ENCODE results near the gene NOBOX. TPM values are rescaled to one million over a fixed set of nuclear protein-coding genes. Genes with fewer than 3 reads are reported as not detected.
"Not testable (repeated sequence)": the region's sequence is repeated elsewhere in the genome, so short reads cannot be mapped to it uniquely, and the experiment has no call there.

The NOBOX gene
- total RNA-seq, 3 donors from 2014 or later (not counting 1 experiment from before 2014, with no cell fraction given): not detected

GRCh38 chr7:144438759-144439158 is 35.3 kb upstream of the NOBOX start:
- no peak overlapping the region for H3K4me3 Mint-ChIP-seq
- Histone ChIP-seq H3K4me1 (ENCODE audit: control insufficient read depth, insufficient read depth, low read length) (no peaks in the 10 kb centered on the region), H3K9me3 (ENCODE audit: control insufficient read depth, insufficient read depth, low read length) (no peaks in the 10 kb centered on the region), H3K36me3 (ENCODE audit: control insufficient read depth, insufficient read depth, low read length) (no peaks in the 10 kb centered on the region), H3K27me3 (ENCODE audit: control insufficient read depth, insufficient read depth, low read length) (no peaks in the 10 kb centered on the region), H3K4me3 (ENCODE audit: low read length) (no peak overlapping the region), H3K27ac (ENCODE audit: low read length) (no peak overlapping the region)
- no peak overlapping the region for H3K27ac Mint-ChIP-seq
- no peak for TF ChIP-seq CTCF (IDR thresholded peaks at IDR 0.05)
- no peaks in the 10 kb centered on the region for H3K9me3 Mint-ChIP-seq
- WGBS (ENCODE audit: insufficient coverage): 90% methylated on average over 3 of the region's 3 CpGs
- DNase-seq (no peak), ATAC-seq (no peak)
- no peaks in the 10 kb centered on the region for H3K36me3 Mint-ChIP-seq
- intact Hi-C loops (cut with micrococcal nuclease): no loop called here
- no peaks in the 10 kb centered on the region for H3K4me1 Mint-ChIP-seq
- no peaks in the 10 kb centered on the region for H3K27me3 Mint-ChIP-seq (ENCODE audit: low read depth in 2 of 2)

GRCh38 chr7:144437370-144438191 is 34.1 kb upstream of the NOBOX start:
- peak; percentile 9 for TF ChIP-seq CTCF (IDR thresholded peaks at IDR 0.05)
- Mint-ChIP-seq H3K36me3 (no peaks in the 10 kb centered on the region), H3K4me1 (no peaks in the 10 kb centered on the region), H3K27me3 (ENCODE audit: low read depth in 2 of 2) (peaks cover 0 to 9% of the 10 kb centered on the region in 2 donors), H3K4me3 (no peak overlapping the region), H3K27ac (no peak overlapping the region), H3K9me3 (no peaks in the 10 kb centered on the region)
- Histone ChIP-seq H3K4me3 (ENCODE audit: low read length) (no peak overlapping the region), H3K9me3 (ENCODE audit: control insufficient read depth, insufficient read depth, low read length) (no peaks in the 10 kb centered on the region), H3K27ac (ENCODE audit: low read length) (no peak overlapping the region), H3K36me3 (ENCODE audit: control insufficient read depth, insufficient read depth, low read length) (no peaks in the 10 kb centered on the region), H3K27me3 (ENCODE audit: control insufficient read depth, insufficient read depth, low read length) (no peaks in the 10 kb centered on the region), H3K4me1 (ENCODE audit: control insufficient read depth, insufficient read depth, low read length) (no peaks in the 10 kb centered on the region)
- DNase-seq (peak in 1 of 2 donors; percentile 67), ATAC-seq (no peak)
- WGBS (ENCODE audit: insufficient coverage): 89% methylated on average over 4 of the region's 4 CpGs
- intact Hi-C loops (cut with micrococcal nuclease): no loop called here

- peaks cover 0 to 9% of the 10 kb centered on the region in 2 donors for H3K27me3 Mint-ChIP-seq (ENCODE audit: low read depth in 2 of 2)
- Histone ChIP-seq H3K27ac (ENCODE audit: low read length) (no peak overlapping the region), H3K4me1 (ENCODE audit: control insufficient read depth, insufficient read depth, low read length) (no peaks in the 10 kb centered on the region), H3K27me3 (ENCODE audit: control insufficient read depth, insufficient read depth, low read length) (no peaks in the 10 kb centered on the region), H3K9me3 (ENCODE audit: control insufficient read depth, insufficient read depth, low read length) (no peaks in the 10 kb centered on the region), H3K4me3 (ENCODE audit: low read length) (no peak overlapping the region), H3K36me3 (ENCODE audit: control insufficient read depth, insufficient read depth, low read length) (no peaks in the 10 kb centered on the region)
- intact Hi-C loops (cut with micrococcal nuclease): no loop called here
- no peaks in the 10 kb centered on the region for H3K4me1 Mint-ChIP-seq
- WGBS (ENCODE audit: insufficient coverage): 88% methylated on average over 8 of the region's 9 CpGs
- DNase-seq (no peak), ATAC-seq (no peak)
- H3K27ac Mint-ChIP-seq: no peak overlapping the region
- no peak for TF ChIP-seq CTCF (IDR thresholded peaks at IDR 0.05)
- H3K4me3 Mint-ChIP-seq: no peak overlapping the region
- no peaks in the 10 kb centered on the region for H3K36me3 Mint-ChIP-seq
- H3K9me3 Mint-ChIP-seq: no peaks in the 10 kb centered on the region
These were observed 33.0 kb upstream of the NOBOX start for GRCh38 chr7:144436500-144436899.

- TF ChIP-seq CTCF (IDR thresholded peaks at IDR 0.05): no peak
- no peak overlapping the region for H3K4me3 ChIP-seq (ENCODE audit: low read length)
- WGBS (ENCODE audit: insufficient coverage): 100% methylated on average over 1 of the region's 2 CpGs
- H3K27me3 ChIP-seq (ENCODE audit: control insufficient read depth, insufficient read depth, low read length): no peaks in the 10 kb centered on the region
- ATAC-seq: no peak
- H3K9me3 Mint-ChIP-seq: peaks cover 4 to 11% of the 10 kb centered on the region in 2 donors
- peaks cover 9% of the 10 kb centered on the region for H3K9me3 ChIP-seq (ENCODE audit: control insufficient read depth, insufficient read depth, low read length)
- H3K36me3 Mint-ChIP-seq: no peaks in the 10 kb centered on the region
- intact Hi-C loops (cut with micrococcal nuclease): no loop called here
- no peak overlapping the region for H3K27ac ChIP-seq (ENCODE audit: low read length)
- no peak for DNase-seq
- no peaks in the 10 kb centered on the region for H3K36me3 ChIP-seq (ENCODE audit: control insufficient read depth, insufficient read depth, low read length)
- H3K4me1 Mint-ChIP-seq: no peaks in the 10 kb centered on the region
- H3K4me3 Mint-ChIP-seq: no peak overlapping the region
- no peaks in the 10 kb centered on the region for H3K4me1 ChIP-seq (ENCODE audit: control insufficient read depth, insufficient read depth, low read length)
- peaks cover 0 to 7% of the 10 kb centered on the region in 2 donors for H3K27me3 Mint-ChIP-seq (ENCODE audit: low read depth in 2 of 2)
- H3K27ac Mint-ChIP-seq: no peak overlapping the region
These were observed 24.9 kb upstream of the NOBOX start for GRCh38 chr7:144428431-144428830.

- H3K36me3 ChIP-seq (ENCODE audit: control insufficient read depth, insufficient read depth, low read length); H3K27me3 ChIP-seq (ENCODE audit: control insufficient read depth, insufficient read depth, low read length); H3K27ac Mint-ChIP-seq; H3K4me1 ChIP-seq (ENCODE audit: control insufficient read depth, insufficient read depth, low read length); H3K9me3 ChIP-seq (ENCODE audit: control insufficient read depth, insufficient read depth, low read length); H3K4me3 ChIP-seq (ENCODE audit: low read length); intact Hi-C loops (cut with micrococcal nuclease); H3K27me3 Mint-ChIP-seq (ENCODE audit: low read depth in 2 of 2); ATAC-seq; H3K36me3 Mint-ChIP-seq; H3K27ac ChIP-seq (ENCODE audit: low read length); H3K4me1 Mint-ChIP-seq; DNase-seq; H3K4me3 Mint-ChIP-seq: not testable (repeated sequence)
- peaks cover 4 to 11% of the 10 kb centered on the region in 2 donors for H3K9me3 Mint-ChIP-seq
- 81% methylated on average over 2 of the region's 2 CpGs for WGBS (ENCODE audit: insufficient coverage)
These were observed 24.0 kb upstream of the NOBOX start for GRCh38 chr7:144427539-144427938.

All from natural killer cell (primary cell).